GM18499 (cell line): Measurements from ENCODE around the gene ENO1.
"Not testable (repeated sequence)": the region's sequence is repeated elsewhere in the genome, so short reads cannot be mapped to it uniquely, and the experiment has no call there.

Experiments
- ATAC-seq: cut with Tn5 transposase; IDR thresholded peaks from one replicate; pipeline ENCODE4 v1.9.1; 2021; ENCODE audit warnings: moderate number of reproducible peaks; ENCODE audit not compliant: insufficient read depth, unreplicated experiment

Gene ENO1

DNA sequence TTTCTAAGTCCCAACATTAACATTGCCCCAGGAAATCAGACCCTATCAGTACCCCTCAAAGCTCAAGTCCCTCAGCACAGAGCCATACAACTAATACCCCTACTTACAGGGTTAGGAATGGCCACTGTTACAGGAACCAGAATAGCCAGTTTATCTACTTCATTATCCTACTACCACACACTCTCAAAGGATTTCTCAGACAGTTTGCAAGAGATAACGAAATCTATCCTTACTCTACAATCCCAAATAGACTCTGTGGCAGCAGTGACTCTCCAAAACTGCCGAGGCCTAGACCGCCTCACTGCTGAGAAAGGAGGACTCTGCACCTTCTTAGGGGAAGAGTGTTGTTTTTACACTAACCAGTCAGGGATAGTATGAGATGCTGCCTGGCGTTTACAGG lies 19.0 kb upstream of the ENO1 start:
- not testable (repeated sequence) for ATAC-seq

DNA sequence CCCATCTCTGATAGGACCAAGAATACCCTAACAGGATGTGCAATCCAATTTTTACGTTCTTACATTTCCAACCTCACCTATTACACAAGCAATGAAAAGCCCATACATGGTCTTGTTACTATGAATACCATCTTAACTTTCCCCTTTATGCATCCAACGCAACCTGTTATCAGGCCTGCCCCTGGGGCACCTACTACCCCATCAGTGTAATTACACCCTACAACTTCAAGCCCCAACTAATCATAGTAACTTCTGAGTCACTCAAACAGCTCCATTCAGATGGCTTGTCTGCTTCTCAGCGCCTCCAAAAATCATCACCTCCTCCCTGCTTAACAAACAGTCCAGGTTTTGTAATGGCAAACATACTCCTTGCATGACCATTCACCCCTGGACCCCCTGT lies 18.3 kb upstream of the ENO1 start:
- not testable (repeated sequence) for ATAC-seq

DNA sequence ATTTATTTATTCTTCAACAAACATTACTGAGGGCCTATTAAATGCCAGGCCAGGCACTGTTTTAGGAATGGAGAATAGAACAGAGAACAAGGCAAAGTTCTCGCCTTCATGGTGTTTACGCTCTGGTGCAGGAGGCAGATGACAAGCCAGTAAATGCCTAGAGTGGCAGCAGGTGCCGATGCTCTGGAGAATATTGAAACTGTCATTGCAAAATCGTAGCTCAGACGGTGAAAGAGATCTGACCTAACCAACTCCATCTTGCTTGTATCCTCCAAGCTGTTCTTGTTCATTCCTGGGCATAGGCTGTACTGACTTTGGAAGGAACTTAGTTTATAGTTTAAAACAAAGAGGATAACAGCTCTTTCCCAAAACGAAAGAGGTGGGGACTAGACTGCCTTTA lies 13.5 kb upstream of the ENO1 start:
- no peak for ATAC-seq

DNA sequence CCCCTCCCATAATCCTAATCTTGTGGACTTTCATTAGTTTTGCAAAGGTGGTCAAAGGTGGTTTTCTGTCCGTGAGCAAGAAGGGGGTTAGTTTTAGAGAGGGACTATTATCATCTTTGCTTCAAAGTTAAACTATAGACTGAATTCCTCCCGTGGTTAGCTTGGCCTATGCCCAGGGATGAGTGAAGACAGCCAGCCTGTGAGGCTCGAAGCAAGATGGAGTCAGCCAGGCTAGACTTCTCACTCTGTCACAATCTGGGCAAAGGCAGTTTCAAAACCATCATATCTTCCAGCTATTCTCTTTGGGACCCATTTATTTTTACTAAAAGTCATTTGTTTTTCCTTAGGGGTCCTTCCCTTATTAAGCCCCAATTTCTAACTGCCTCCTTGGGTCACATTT lies 12.9 kb upstream of the ENO1 start:
- ATAC-seq = no peak

DNA sequence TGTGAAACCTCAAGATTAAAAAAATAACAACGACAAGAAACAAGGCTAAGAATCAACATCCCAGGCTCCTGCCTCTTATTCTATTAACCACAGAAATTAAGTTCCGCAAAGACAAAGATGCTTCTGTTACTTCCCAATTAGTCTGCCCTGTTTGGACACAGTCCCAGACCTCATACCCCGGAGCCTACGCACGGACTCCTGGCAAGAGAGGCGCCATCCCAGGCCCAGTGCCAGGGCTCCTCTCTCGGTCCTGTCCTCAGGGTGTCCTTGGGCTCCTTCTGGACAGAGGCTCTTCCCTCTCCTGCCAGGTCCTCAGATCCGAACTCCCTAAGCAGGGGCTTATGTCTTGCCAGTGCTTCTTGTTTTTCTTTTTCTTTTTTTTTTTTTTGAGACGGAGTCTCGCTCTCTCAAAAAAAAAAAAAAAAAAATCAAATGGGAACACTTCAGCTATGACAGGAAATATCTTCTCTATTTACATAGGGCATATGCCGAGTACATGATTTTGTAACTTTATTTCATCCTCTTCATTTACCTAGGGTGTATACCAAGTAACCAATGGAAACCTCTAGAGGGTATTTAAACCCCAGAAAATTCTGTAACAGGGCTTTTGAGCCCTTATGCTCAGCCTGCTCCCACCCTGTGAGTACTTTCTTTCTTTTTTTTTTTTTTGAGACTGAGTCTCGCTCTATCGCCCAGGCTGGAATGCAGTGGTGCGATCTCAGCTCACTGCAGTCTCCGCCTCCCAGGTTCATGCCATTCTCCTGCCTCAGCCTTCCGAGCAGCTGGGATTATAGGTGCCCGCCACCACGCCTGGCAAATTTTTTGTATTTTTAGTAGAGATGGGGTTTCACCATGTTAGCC lies 11.7 kb upstream of the ENO1 start:
- no peak for ATAC-seq

DNA sequence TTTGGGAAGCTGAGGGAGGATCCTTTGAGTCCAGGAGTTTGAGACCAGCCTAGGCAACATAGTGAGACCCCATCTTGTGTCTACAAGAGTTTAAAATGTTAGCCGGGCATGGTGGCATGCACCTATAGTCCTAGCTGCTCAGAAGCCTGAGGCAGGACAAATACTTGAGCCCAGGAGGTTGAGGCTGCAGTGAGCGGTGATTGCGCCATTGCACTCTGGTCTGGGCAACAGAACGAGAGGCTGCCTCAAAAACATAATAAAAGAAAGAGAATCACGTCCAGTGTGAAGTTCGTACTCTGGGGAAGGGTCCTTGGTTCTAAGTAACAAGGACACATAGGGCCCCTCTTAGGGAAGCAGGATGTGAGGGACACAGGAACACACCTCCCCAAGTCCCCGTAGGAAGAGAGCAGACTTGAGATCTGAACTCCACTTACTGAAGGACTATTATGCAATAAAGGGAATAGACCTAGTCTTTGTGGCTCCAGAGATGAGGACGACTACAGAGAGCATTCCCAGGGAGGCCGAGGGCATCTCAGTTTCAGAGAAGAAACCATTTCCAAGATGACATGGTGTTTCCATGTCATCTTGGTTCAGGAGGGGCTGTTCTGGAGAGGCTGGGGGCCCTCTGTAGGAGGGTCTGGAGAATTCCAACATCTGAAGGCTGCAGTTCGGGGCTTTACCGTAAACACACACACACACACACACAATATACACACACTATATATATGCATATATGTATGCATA lies 10.8 kb upstream of the ENO1 start:
- no peak for ATAC-seq

DNA sequence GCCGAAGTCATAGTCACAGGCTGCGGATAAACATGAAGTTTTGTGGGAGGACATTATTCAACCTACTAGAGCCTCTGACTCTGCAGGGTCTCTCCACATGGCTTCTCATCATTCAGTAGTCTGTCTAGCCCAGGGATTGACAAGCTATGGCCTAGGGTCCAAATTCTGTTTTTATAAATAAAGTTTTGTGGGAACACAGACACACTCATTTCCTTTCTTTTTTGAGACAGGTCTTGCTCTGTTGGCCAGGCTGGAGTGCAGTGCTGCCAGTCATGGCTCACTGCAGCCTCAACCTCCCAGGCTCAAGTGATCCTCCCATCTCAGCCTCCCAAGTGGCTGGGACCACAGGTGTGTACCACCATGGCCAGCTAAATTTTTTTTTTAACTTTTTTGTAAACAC lies 8.1 kb upstream of the ENO1 start:
- no peak for ATAC-seq

DNA sequence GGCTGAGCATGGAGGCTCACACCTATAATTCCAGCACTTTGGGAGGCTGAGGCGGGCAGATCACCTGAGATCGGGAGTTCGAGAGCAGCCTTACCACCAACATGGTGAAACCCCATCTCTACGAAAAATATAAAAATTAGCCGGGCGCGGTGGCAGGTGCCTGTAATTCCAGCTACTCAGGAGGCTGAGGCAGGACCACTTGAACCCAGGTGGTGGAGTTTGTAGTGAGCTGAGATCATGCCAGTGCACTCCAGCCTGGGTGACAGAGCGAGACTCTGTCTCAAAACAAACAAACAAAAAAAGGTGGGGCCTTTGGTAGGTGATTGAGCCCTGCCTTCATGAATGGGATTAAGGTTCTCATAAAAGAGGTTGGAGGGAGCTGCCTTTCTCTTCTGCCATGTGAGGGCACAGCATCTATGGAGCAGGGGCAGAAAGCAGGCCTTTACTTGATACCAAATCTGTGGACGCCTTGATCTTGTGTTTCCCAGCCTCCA lies 7.6 kb upstream of the ENO1 start:
- ATAC-seq = not testable (repeated sequence)

DNA sequence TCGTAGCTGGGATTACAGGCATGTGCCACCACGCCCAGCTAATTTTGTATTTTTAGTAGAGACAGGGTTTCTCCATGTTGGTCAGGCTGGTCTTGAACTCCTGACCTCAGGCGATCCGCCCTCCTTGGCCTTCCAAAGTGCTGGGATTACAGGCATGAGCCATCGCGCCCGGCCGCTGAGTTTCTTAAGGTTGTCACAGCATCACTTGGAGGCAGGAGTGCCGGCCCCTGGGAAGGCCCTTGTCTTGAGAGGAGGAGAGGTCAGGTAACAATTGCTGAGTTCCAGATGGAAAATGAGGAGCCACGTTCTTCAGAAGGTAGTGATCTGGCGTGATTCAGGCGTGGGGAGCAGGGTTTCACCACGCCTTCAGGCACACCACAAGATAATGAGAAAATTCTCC lies 5.6 kb upstream of the ENO1 start:
- not testable (repeated sequence) for ATAC-seq

DNA sequence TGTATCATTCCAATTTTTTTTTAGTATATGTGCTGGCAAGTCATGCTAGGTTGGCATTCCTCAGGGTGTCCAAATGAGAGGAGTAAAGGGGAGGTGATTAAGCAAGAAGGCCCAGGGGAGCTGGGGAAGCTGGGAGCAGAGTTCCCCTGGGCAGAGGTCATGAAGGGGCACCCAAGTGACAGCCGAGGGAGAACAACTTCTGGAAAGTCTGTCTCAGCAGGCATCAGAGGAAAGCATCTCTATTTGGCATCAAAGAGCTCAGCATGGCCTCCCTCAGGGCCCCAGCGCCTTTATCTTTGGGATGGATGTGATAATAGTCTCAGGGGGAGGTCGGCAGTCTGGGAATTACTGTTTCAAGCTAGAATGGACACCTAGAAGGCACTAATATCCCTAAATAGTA lies 5.0 kb upstream of the ENO1 start:
- ATAC-seq = no peak

DNA sequence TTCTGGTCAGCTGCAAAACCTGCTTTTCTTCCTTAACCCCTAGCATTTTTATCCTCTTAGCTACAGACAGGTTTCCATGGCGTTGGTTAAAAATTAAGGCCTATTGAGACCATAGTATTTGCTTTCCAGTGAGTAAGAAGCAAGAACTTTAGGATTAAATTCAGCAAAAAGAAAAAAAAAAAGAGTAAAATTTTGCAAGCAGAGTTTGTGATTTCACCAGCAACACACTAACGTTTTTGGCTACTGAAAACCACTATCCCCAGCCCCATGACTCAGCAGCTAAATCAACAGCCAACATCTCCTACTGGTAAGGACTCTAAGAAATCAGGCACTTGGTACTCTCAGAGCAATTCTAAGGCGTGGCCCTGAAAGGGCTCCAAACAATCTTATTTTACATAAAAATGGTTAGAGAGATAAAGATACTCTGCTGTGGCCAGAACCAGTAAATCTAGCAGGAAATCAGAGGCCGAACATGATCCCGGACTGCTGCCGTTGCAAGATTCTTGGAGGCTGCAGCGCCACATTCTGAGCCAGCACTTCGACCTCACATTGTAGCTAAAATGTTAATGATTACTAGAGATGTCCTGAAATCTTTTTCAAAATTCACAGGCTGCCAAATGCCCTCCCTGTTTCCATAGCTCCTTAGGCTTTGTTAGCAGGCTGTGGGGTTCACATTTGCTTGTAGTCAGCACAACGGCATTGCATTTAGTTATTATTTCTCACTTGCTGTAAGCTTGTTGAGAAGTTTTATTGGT lies 1.6 kb upstream of the ENO1 start:
- ATAC-seq = no peak

DNA sequence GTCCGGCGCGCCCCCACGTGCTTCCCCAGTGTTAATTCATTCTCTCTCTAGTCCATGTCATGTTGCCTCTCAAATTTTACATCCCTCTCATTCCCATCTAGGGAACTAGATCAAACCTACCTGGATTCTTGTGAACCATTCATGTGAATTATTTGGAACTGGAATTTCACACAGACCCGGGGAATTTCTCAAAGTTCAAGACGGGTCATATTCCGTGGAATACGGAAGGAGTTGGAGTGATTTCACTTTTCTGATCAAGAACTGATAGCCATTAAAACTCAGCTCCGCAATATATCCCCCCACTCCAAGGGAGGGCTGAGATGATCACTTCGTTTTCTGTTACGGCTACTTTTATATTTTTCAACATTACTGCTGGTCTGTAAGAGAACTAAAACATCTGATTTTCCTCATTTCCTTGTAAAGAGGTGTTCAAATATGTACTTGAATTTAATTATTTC lies 1.0 kb upstream of the ENO1 start:
- ATAC-seq = no peak

DNA sequence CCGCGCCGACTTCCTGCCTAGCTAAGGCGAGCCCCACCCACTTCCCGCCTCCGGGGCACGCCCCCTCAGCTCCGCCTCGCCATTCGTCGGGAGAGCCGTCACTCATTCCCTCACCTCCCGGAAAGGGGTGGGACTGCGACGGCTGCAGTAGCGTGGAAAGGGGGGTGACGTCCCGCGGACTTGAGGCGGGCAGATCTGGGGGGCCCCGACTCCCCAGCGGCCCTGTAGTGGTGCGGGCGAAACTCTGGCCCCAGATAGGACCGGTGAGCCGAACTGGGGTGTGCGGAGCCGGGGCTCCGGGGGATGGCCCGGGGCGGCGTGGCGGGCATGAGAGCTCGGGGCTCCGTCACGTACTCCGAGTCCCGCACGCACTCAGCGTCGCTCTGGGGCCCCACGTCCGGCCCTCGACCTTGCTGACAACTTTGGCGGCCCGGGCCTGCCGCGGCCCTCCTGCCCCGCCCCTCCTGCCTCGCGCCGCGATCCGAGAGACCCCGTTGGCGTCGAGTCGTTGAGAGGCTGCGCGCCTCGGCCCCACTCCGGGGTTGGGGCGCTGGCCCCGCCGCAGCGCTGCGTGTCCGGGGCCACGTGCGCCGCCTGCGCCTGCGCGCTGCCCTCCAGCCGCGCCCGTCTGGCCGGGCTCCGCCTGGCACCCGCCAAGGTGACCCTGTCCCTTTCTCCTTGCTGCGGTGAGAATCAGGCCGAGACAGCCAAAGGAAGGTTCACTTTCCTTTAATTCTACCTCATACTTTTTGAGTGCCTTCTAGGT lies 395 bp upstream of the ENO1 start:
- peak; percentile 45 for ATAC-seq

DNA sequence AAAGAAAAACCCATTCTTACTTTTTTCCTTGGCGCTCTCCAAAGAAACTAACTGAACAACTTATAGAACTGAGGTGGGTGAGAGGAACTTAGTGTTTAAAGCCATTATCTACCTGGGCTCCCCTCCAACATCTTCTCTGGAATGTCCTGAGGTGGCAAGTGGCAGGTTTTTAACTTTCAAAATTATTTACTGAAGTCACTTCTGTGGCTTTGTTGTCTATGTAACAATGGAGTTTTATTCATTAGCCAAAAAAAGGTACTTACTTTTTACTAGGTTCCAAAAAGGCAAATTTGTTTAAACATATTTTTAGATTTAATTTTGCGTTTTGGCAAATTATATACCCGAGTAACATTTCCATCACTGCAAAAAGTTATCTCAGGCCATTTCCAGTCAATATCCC lies 2.4 kb downstream of the ENO1 start:
- ATAC-seq = no peak

DNA sequence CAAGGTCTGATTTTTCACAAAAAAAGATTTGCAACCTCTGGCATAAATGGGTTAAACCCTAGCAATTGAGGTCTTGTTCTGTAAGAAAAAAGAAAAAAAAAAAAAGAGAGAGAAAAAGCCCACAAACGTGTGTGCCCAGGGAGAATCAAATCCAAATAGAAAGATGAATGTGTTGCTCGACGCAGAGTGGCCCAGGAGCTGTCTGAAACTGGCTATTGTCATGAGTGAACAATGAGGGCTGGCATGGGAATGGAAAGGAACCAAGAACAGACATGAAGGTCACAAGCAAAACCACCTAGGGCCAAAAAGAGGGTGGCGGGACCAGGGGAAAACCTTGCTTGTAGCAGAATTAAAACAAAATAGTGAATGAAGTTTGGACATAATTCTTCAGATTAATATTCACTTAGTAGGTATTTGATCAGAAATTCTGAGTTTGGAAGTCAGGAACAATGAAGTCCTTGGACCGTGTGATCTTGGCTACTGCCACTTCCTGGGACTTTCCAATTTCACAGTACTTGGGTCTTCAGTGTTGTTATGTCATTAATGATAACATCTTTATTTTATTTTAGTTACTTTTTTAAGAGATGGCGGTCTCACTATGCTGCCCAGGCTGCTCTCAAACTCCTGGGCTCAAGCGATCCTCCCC lies 3.1 kb downstream of the ENO1 start:
- ATAC-seq = no peak

DNA sequence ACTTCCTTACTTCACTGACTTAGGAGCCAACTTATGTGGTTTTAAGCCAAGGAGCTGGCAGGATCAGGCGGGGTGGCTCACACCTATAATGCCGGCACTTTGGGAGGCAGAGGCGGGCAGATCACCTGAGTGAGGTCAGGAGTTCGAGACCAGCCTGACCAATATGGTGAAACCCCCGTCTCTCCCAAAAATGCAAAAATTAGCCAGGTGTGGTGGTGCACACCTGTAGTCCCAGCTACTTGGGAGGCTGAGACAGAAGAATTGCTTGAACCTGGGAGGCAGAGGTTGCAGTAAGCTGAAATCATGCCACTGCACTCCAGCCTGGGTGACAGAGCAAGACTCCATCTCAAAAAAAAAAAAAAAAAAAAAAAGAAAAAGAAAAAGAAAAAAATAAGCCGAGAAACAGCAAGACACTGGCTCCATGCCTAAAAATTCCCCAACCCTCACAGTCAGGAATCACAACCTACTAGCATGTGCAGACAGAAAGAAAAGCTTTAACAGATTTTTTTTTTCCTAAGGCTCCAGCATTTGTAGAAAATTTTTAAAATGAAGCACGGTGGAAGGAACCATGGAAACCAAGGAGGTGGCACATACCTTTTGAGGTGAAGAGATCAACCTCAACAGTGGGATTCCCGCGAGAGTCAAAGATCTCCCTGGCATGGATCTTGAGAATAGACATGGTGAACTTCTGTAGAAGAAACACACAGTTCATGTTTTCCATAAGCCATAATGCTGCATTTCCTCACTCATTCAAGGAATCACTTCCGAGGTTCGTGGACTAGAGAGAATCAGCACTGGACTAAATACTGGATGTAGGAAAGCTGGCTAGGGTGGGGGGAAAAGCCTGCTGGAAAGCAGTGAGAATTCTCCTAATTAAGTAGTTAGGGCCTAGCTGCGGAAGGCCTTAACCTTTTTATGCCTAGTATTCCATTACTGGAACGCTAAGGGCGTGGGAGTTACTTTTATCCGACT lies 4.0 kb downstream of the ENO1 start:
- no peak for ATAC-seq

DNA sequence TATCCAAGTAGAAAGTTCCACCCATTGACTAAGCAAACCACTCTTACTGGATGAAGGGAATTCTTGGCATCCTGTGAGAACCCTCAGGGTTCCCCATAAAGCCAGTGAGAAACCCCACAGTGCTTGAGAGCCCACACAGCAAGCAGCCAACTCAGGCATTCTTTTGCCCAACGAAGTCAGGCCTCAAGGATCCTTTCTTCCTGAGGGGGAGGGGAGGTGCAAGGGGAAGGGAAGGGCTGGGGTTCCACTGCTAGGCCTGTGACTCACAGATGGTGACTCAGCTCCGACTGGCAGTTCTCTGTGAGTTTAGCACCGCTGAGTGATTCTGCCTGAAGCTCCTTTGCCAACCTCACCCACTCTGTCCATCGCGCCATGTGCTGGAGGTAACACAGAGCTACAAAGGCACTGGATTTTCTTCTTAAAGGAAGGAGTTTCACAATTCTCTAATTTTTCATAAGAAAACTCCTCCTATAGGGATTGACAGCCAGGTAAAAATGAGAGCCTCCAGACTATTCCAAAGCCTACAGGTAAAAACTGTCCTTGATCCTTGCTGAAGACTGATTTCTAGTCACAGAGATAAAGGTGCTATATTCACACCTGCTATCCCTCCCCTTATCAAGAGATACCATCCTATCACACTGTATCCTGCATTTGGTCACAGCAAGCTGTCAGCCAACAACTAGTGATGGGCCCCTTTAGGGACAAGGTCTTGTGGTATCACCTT lies 4.8 kb downstream of the ENO1 start:
- ATAC-seq = no peak

DNA sequence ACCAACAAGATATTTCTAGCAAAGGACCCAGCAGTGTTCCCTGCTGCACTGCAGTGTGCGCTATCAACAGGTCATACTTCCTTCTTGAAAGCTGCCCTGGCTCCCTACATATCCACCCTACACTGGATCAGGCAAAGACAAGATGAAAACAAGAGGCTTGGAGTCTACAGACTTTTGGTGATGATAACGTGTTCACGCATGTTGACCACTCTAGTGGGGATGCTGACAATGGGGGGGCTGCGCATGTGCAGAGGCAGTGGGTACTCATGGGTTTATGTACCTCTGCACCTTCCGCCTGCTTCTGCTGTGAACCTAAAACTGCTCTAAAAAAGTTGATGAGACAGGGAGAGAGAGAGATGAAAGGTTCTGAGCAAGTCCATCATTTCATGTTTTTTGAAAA lies 5.5 kb downstream of the ENO1 start:
- no peak for ATAC-seq
